ENCODE measurements around the gene CDV3.
A peak's percentile ranks its signal among the peaks of the same experiment; 100 is the strongest.

Gene CDV3

DNA sequence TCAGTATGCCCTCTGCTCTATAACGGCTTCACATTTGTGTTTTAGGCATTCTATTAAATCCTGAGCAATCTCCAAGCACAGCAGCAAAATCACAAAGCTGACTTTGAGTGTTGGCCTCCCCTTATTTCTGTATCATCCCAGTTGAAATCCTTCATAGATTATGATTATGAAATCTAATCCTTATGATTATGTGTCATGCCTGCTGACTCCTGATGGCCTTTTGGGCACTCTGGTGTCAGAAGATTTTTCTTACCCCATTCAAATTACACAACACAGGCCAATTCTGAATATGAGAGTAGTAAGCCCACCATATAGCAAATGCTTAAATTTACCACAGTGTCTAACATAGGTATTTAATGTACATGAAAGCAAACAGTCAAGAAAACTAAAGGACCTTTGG lies 34.3 kb downstream of the CDV3 start:
- no peaks in the 10 kb centered on the region for H3K27me3 Mint-ChIP-seq
- ATAC-seq = no peak
- H3K4me3 Mint-ChIP-seq = no peak overlapping the region
- no peaks in the 10 kb centered on the region for H3K9me3 Mint-ChIP-seq
- peaks cover 72% of the 10 kb centered on the region for H3K36me3 Mint-ChIP-seq (ENCODE audit: low read depth)
- H3K4me1 Mint-ChIP-seq = no peaks in the 10 kb centered on the region
- H3K27ac Mint-ChIP-seq = no peak overlapping the region
- DNase-seq = no peak

DNA sequence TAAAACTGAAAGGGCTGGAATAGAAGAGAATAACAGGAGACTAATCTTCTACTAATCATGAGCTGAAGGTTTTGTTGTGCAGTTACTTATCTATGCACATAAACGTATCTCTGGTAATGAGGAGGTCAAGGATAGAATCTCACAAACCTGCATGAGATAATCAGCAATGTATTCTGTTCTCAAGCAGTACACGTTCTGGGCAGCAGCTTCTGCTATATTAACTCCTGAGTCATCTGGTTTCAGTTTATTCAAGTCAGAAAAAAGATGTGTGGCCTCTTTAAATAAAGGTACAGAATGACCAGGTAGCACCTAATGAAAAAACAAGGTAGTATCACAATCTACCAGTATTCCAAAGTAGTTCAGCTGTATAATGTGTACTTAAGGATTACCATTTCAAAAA lies 34.9 kb downstream of the CDV3 start:
- no peak overlapping the region for H3K4me3 Mint-ChIP-seq

DNA sequence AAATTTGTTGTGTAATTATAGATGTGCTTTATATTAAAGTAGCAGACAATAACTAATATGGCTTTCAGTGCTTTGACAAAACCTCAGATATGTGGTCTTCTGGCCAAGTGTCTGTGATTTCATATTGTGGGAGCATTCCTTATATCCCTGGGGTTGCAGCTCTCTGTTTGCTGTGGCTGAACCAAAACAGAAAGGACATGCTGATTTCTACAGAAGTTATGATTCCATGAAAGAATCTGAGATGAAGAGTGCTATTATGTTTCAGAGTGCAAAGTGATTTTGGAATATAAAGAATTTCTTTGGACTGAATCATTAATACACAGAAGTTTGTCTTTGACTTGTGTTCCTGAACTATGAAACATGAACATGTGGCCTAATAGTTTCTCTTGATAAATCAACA lies 36.5 kb downstream of the CDV3 start:
- Mint-ChIP-seq H3K4me1 (no peaks in the 10 kb centered on the region), H3K27ac (no peak overlapping the region), H3K36me3 (ENCODE audit: low read depth) (peaks cover 69% of the 10 kb centered on the region), H3K9me3 (no peaks in the 10 kb centered on the region), H3K4me3 (no peak overlapping the region), H3K27me3 (no peaks in the 10 kb centered on the region)
- ATAC-seq (no peak), DNase-seq (no peak)

More for the DNA sequence above, 34.9 kb downstream of the CDV3 start:
- peaks cover 72% of the 10 kb centered on the region for H3K36me3 Mint-ChIP-seq (ENCODE audit: low read depth)
- no peaks in the 10 kb centered on the region for H3K9me3 Mint-ChIP-seq
- H3K4me1 Mint-ChIP-seq = no peaks in the 10 kb centered on the region
- no peak for DNase-seq
- no peak for ATAC-seq
- no peak overlapping the region for H3K27ac Mint-ChIP-seq
- no peaks in the 10 kb centered on the region for H3K27me3 Mint-ChIP-seq

DNA sequence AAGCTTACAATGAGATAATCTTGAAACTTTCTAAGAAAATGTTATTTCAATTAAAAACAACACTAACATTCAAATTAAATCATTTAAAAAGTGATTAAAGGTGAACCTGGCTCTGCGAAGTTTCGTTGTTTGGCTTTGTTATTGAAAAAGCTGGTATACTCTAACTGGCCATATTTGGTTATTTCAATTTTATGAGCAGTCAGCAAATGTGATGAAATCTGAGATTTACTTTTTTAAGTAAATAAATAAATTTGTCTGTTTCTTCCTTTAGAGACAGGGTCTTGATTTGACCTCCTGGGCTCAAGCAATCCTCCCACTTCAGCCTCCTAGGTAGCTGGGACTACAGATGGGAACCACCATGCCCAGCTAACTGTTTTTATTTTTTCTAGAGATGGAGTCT lies 38.0 kb downstream of the CDV3 start:
- no peaks in the 10 kb centered on the region for H3K9me3 Mint-ChIP-seq
- no peaks in the 10 kb centered on the region for H3K4me1 Mint-ChIP-seq

DNA sequence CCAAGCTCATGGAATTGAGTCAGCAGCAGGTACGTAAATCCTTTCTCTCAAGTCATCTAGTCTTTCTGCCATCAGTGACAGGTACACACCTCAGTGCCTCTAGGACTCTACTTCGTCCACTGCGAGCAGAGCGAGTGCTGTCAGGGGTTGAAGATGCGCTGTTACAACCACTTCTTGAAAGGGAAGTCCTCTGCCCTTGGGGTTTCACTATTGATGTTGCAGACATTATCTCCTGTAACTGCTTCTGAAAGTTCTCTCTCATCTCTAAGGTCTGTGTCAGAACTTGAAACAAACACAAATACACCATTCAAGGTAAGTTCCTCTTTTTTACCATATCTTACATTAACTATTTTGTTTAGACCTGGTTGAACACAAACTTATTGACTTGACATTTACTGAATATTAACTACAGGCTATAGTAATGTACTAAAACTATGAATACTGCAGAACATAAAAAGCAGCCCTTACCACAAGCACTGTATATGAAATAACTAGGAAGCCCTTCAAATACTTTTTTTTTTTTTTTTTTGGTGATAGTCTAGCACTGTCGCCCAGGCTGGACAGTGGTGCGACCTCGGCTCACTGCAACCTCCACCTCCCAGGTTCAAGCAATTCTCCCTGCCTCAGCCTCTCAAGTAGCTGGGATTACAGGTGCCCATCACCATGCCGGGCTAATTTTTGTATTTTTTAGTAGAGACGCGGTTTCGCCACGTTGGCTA lies 46.7 kb downstream of the CDV3 start:
- ATAC-seq = peak; percentile 57
- Mint-ChIP-seq H3K9me3 (no peaks in the 10 kb centered on the region), H3K36me3 (ENCODE audit: low read depth) (peaks cover 79% of the 10 kb centered on the region), H3K27me3 (no peaks in the 10 kb centered on the region), H3K4me3 (no peak overlapping the region), H3K4me1 (no peaks in the 10 kb centered on the region), H3K27ac (no peak overlapping the region)
- no peak for DNase-seq

More for the DNA sequence above, 38.0 kb downstream of the CDV3 start:
- H3K27ac Mint-ChIP-seq = no peak overlapping the region
- no peaks in the 10 kb centered on the region for H3K27me3 Mint-ChIP-seq
- peaks cover 77% of the 10 kb centered on the region for H3K36me3 Mint-ChIP-seq (ENCODE audit: low read depth)
- H3K4me3 Mint-ChIP-seq = no peak overlapping the region
- no peak for ATAC-seq
- no peak for DNase-seq

DNA sequence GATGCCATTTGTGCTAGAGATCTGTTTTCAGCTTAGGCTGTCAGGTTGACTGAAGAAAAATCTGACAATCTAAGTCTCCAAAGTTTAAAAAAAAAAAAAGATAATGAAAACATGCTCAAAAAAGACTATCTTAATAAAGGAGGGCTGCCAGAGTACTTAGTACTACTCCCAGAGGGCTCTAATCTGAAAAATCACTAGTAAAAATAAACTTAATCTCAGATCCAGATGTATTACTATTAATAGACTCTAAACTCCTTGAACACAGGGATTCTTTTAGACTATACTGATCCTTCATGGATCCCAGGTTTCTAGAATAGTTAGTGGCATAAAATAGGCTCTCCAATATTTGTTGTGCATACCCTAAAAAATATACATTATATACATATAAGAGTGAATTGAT lies 54.3 kb downstream of the CDV3 start:
- no peak for DNase-seq
- Mint-ChIP-seq H3K9me3 (no peaks in the 10 kb centered on the region), H3K36me3 (ENCODE audit: low read depth) (peaks cover 61% of the 10 kb centered on the region), H3K4me3 (no peak overlapping the region), H3K27me3 (no peaks in the 10 kb centered on the region), H3K27ac (no peak overlapping the region), H3K4me1 (no peaks in the 10 kb centered on the region)
- no peak for ATAC-seq

DNA sequence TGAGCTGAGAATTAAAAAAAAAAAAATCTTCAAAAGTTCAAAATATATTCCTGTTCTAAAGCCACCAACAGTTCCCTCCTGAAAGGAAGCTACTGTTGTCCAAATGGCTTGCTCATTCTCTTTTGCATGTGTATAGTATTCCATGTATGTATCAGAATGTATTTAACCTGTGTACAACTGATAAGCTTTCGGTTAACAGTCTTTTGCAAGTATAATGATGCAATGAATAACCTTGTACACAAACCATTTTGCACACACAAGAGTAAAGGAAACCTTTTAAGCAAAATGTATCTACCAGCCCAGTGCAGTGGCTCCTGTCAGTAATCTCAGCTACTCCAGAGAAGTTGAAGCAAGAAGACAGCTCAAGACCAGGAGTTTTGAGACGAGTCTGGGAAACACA lies 55.7 kb downstream of the CDV3 start:
- no peaks in the 10 kb centered on the region for H3K4me1 Mint-ChIP-seq
- H3K27ac Mint-ChIP-seq = no peak overlapping the region
- H3K9me3 Mint-ChIP-seq = no peaks in the 10 kb centered on the region
- H3K4me3 Mint-ChIP-seq = no peak overlapping the region
- peaks cover 62% of the 10 kb centered on the region for H3K36me3 Mint-ChIP-seq (ENCODE audit: low read depth)
- H3K27me3 Mint-ChIP-seq = no peaks in the 10 kb centered on the region
- no peak for DNase-seq
- no peak for ATAC-seq

DNA sequence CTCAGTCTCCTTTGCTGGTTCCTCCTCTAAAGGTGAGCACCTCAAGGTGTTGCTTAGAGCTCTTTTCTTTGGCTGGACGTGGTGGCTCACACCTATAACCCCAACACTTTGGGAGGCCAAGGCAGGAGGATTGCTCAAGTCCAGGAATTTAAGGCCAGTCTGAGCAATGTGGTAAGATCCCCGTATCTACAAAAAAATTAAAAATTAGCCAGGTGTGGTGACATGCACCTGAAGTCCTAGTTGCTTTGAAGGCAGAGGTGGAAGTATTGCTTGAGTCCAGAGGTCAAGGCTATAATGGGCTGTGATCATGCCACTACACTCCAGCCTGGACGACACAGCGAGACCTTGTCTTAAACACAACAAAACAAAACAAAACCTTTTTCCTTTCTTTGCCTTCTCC lies 60.0 kb downstream of the CDV3 start:
- H3K27me3 Mint-ChIP-seq = no peaks in the 10 kb centered on the region
- DNase-seq (no peak), ATAC-seq (no peak)
- H3K4me1 Mint-ChIP-seq = no peaks in the 10 kb centered on the region
- H3K4me3 Mint-ChIP-seq = no peak overlapping the region
- H3K9me3 Mint-ChIP-seq = no peaks in the 10 kb centered on the region
- H3K36me3 Mint-ChIP-seq (ENCODE audit: low read depth) = peaks cover 68% of the 10 kb centered on the region
- H3K27ac Mint-ChIP-seq = no peak overlapping the region
